Panc1 (cell line): ENCODE results near the gene FFAR3. TPM values are rescaled to one million over a fixed set of nuclear protein-coding genes. Genes with fewer than 3 reads are reported as not detected.
"Not testable (repeated sequence)": the region's sequence is repeated elsewhere in the genome, so short reads cannot be mapped to it uniquely, and the experiment has no call there.

Experiments used
- ATAC-seq: fragments of 200-7000 bp; cut with Tn5 transposase; 2 replicates; pipeline ENCODE4 v1.9.1; 2020; ENCODE audit warnings: mild to moderate bottlenecking, moderate library complexity
- BruUV-seq: library from RNA; stranded (reverse); fragments of 400-500 nt; replicated peaks from 2 replicates; lab custom pipeline; 2021; lab: Mats Ljungman, UMichigan
- CTCF ChIA-PET: fragments of 300-600 bp; sonication (Branson Sonifier 250); formaldehyde crosslinking; loops from one replicate; lab custom pipeline; 2022; ENCODE audit warnings: antibody characterized with exemption; lab: Charles Lee
- POLR2A ChIA-PET: fragments of 300-600 bp; sonication (Branson Sonifier 250); formaldehyde crosslinking; loops from one replicate; lab custom pipeline; 2022; ENCODE audit warnings: antibody characterized with exemption; lab: Charles Lee
- DNase-seq: peaks from one replicate; pipeline ENCODE4 v3.0.0-alpha.2; 2010; ENCODE audit warnings: low read depth, low spot score
- H3K27ac ChIP-seq: 2 replicates; pipeline ENCODE4 v1.5.1; 2011; ENCODE audit warnings: mild to moderate bottlenecking, low read length, inconsistent platforms
- H3K27me3 ChIP-seq: fragments of 200-500 bp; sonication (Bioruptor generic); 2 replicates; pipeline ENCODE4 v1.6.0; 2014; ENCODE audit warnings: low read length, inconsistent platforms; ENCODE audit not compliant: control insufficient read depth, insufficient read depth
- H3K36me3 ChIP-seq: fragments of 200-500 bp; sonication (Bioruptor generic); 2 replicates; pipeline ENCODE4 v1.5.1; 2014; ENCODE audit warnings: inconsistent platforms, mild to moderate bottlenecking, low read length, moderate library complexity; ENCODE audit not compliant: control insufficient read depth, insufficient read depth
- H3K4me1 ChIP-seq: 2 replicates; pipeline ENCODE4 v1.5.1; 2011; ENCODE audit warnings: inconsistent platforms, mild to moderate bottlenecking, low read length, moderate library complexity; ENCODE audit not compliant: control insufficient read depth, insufficient read depth
- H3K4me3 ChIP-seq, 2 experiments: 2 replicates each; pipeline ENCODE4 v1.5.1; 2011 to 2012; ENCODE audit warnings: low read depth in 2 of 2, low read length in 2 of 2, mild to moderate bottlenecking in 2 of 2, inconsistent platforms in 1 of 2, moderate library complexity in 1 of 2
- H3K9me3 ChIP-seq: fragments of 200-500 bp; sonication (Bioruptor generic); 2 replicates; pipeline ENCODE4 v1.5.1; 2014; ENCODE audit warnings: low read depth, mild to moderate bottlenecking, inconsistent platforms, low read length, moderate library complexity; ENCODE audit not compliant: control insufficient read depth, insufficient read depth
- POLR2AphosphoS5 ChIP-seq: IDR thresholded peaks from 2 replicates; pipeline ENCODE4 v1.6.1; 2012; ENCODE audit warnings: mild to moderate bottlenecking, low read depth, low read length, moderate library complexity
- SIN3A ChIP-seq: IDR thresholded peaks from 2 replicates; pipeline ENCODE4 v1.6.1; 2012; ENCODE audit warnings: low read depth, mild to moderate bottlenecking, low read length, moderate library complexity, borderline replicate concordance; ENCODE audit not compliant: insufficient read depth
- TCF7L2 ChIP-seq: IDR thresholded peaks from 2 replicates; pipeline ENCODE4 v1.6.1; 2011; ENCODE audit warnings: mild to moderate bottlenecking, low read depth, low read length, inconsistent platforms
- in situ Hi-C: cut with HindIII; loops from 2 replicates; pipeline ENCODE4 v1.10.0; 2016; ENCODE audit warnings: low sequenced_read_pairs, low pct_unique_long_range_greater_than_20kb
- intact Hi-C: fragments of 100-400 bp; cut with micrococcal nuclease; formaldehyde crosslinking; loops from one replicate; pipeline ENCODE4 v1.10.0; 2022; ENCODE audit not compliant: unreplicated experiment
- total RNA-seq: library from RNA; stranded (reverse); gene quantifications from one replicate; pipeline ENCODE4 v1.2.1, GENCODE V29; 2021; ENCODE audit not compliant: unreplicated experiment
- TF ChIP-seq, protein P1 (sequence below), 2 experiments: IDR thresholded peaks; 2 replicates each; pipeline ENCODE4 v1.6.1; 2011 to 2012; ENCODE audit warnings: low read depth in 2 of 2, control low read depth in 1 of 2, low read length in 1 of 2, mild to moderate bottlenecking in 1 of 2, moderate library complexity in 1 of 2; ENCODE audit not compliant: insufficient read depth in 1 of 2
- TF ChIP-seq, protein P2 (sequence below): fragments of 450-650 bp; IDR thresholded peaks from 2 replicates; pipeline ENCODE4 v1.5.1; 2017; ENCODE audit warnings: mild to moderate bottlenecking

Gene FFAR3
- total RNA-seq, 1 experiment from 2014 or later, result not detected

DNA sequence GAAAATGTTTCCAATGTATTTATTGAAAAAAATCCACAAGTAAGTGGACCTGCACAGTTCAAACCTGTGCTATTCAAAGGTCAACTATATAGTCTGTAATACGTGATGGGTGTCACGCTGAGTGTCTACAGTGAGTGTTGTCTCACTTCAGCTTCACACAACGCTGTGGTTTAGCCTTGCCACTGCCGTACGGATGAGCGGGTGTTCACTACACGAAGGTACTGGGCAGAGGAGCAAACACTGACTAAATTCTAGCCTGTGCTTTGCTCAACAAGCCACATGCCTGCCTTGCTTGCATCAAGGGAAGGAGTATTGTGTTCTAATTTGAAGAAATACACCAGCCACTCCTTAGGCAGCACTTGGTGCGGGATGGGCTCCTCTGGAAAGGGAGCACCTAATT is 3.4 kb upstream of the FFAR3 start:
- Histone ChIP-seq H3K4me1 (no peaks in the 10 kb centered on the region), H3K27me3 (0 out of 2 replicates have a peak, but pooled peaks cover 2% of the 10 kb centered on the region), H3K9me3 (no peaks in the 10 kb centered on the region), H3K36me3 (no peaks in the 10 kb centered on the region), H3K27ac (no peak overlapping the region), H3K4me3 (no peak overlapping the region)
- in situ Hi-C loops, result no loop called here
- intact Hi-C loops, result loop anchor here (10.0 kb wide), 1 partner anchor 140 kb away; the partner anchor contains the start of gene KRTDAP
- POLR2A ChIA-PET, result no interaction called here
- TF ChIP-seq TCF7L2 (no peak), SIN3A (no peak), POLR2AphosphoS5 (no peak)
- TF ChIP-seq, protein P1, sequence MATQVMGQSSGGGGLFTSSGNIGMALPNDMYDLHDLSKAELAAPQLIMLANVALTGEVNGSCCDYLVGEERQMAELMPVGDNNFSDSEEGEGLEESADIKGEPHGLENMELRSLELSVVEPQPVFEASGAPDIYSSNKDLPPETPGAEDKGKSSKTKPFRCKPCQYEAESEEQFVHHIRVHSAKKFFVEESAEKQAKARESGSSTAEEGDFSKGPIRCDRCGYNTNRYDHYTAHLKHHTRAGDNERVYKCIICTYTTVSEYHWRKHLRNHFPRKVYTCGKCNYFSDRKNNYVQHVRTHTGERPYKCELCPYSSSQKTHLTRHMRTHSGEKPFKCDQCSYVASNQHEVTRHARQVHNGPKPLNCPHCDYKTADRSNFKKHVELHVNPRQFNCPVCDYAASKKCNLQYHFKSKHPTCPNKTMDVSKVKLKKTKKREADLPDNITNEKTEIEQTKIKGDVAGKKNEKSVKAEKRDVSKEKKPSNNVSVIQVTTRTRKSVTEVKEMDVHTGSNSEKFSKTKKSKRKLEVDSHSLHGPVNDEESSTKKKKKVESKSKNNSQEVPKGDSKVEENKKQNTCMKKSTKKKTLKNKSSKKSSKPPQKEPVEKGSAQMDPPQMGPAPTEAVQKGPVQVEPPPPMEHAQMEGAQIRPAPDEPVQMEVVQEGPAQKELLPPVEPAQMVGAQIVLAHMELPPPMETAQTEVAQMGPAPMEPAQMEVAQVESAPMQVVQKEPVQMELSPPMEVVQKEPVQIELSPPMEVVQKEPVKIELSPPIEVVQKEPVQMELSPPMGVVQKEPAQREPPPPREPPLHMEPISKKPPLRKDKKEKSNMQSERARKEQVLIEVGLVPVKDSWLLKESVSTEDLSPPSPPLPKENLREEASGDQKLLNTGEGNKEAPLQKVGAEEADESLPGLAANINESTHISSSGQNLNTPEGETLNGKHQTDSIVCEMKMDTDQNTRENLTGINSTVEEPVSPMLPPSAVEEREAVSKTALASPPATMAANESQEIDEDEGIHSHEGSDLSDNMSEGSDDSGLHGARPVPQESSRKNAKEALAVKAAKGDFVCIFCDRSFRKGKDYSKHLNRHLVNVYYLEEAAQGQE (IDR thresholded peaks at IDR 0.05; ENCODE audit: insufficient read depth in 1 of 2, low read depth in 2 of 2, low read length in 1 of 2), result no peak
- TF ChIP-seq, protein P2, sequence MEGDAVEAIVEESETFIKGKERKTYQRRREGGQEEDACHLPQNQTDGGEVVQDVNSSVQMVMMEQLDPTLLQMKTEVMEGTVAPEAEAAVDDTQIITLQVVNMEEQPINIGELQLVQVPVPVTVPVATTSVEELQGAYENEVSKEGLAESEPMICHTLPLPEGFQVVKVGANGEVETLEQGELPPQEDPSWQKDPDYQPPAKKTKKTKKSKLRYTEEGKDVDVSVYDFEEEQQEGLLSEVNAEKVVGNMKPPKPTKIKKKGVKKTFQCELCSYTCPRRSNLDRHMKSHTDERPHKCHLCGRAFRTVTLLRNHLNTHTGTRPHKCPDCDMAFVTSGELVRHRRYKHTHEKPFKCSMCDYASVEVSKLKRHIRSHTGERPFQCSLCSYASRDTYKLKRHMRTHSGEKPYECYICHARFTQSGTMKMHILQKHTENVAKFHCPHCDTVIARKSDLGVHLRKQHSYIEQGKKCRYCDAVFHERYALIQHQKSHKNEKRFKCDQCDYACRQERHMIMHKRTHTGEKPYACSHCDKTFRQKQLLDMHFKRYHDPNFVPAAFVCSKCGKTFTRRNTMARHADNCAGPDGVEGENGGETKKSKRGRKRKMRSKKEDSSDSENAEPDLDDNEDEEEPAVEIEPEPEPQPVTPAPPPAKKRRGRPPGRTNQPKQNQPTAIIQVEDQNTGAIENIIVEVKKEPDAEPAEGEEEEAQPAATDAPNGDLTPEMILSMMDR, result no peak
- CTCF ChIA-PET, result interaction anchor here (0.5 to 0.6 kb wide), 4 partner anchors 99 to 288 kb away, joined by 3 to 8 read pairs (median 4); no protein-coding TSS in a partner anchor
- DNase-seq (no peak), ATAC-seq (no peak)
- BruUV-seq, result no TSS peak

DNA sequence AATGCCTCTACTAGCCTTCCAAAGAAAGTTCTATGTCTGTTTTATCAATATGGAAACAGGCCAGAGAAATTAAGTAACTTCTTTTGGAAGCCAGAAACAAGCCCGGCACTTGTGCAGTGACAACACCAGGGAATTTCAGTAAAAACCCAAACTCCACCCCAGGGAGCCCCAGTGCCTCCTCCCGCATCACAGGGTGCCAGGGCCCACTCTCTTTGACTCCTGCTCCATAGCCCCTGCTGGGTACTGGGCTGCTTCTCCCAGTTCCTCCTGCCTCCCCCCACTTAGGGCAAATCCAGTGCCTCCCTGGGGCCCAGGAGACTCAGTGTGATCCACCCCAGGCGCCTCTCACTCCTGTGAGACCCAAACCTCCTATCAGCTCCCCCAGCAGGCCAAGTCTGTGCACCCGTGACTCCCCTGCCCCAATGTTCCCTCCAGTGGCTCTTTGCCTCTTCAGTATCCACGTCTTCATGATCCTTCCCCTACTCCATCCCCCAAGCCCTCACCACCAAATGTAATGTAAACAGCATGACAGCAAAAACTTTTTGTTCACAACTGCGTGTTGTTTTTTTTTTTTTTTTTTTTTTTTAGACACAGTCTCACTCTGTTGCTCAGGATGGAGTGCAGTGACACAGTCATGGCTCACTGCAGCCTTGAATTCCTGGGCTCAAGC is 2.3 kb upstream of the FFAR3 start:
- in situ Hi-C loops, result no loop called here
- BruUV-seq, result no TSS peak
- intact Hi-C loops, result loop anchor here (10.0 kb wide), 1 partner anchor 139 kb away; the partner anchor contains the start of gene KRTDAP
- no peaks in the 10 kb centered on the region for H3K4me1 ChIP-seq
- 0 out of 2 replicates have a peak, but pooled peaks cover 2% of the 10 kb centered on the region for H3K27me3 ChIP-seq
- TF ChIP-seq POLR2AphosphoS5, result no peak
- no peak overlapping the region for H3K27ac ChIP-seq
- no peak for ATAC-seq
- no peaks in the 10 kb centered on the region for H3K9me3 ChIP-seq
- ChIA-PET CTCF (interaction anchor here (0.7 kb wide), 1 partner anchor 9 kb away, joined by 10 read pairs; no protein-coding TSS in a partner anchor), POLR2A (no interaction called here)
- DNase-seq, result no peak
- no peak overlapping the region for H3K4me3 ChIP-seq
- no peaks in the 10 kb centered on the region for H3K36me3 ChIP-seq

DNA sequence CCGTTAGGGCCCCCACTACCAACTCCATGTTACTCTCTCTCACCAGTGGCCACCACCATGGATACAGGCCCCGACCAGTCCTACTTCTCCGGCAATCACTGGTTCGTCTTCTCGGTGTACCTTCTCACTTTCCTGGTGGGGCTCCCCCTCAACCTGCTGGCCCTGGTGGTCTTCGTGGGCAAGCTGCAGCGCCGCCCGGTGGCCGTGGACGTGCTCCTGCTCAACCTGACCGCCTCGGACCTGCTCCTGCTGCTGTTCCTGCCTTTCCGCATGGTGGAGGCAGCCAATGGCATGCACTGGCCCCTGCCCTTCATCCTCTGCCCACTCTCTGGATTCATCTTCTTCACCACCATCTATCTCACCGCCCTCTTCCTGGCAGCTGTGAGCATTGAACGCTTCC is 574 bp downstream of the FFAR3 start:
- ATAC-seq, H3K4me3 ChIP-seq, BruUV-seq, H3K9me3 ChIP-seq, DNase-seq, in situ Hi-C loops, H3K27ac ChIP-seq, H3K4me1 ChIP-seq, H3K36me3 ChIP-seq, H3K27me3 ChIP-seq, POLR2A ChIA-PET, CTCF ChIA-PET: not testable (repeated sequence)
- intact Hi-C loops, result loop anchor here (10.0 kb wide), 1 partner anchor 136 kb away; the partner anchor contains the start of gene KRTDAP

DNA sequence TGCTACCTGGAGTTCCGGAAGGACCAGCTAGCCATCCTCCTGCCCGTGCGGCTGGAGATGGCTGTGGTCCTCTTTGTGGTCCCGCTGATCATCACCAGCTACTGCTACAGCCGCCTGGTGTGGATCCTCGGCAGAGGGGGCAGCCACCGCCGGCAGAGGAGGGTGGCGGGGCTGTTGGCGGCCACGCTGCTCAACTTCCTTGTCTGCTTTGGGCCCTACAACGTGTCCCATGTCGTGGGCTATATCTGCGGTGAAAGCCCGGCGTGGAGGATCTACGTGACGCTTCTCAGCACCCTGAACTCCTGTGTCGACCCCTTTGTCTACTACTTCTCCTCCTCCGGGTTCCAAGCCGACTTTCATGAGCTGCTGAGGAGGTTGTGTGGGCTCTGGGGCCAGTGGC is 1.1 kb downstream of the FFAR3 start:
- intact Hi-C loops, result loop anchor here (10.0 kb wide), 1 partner anchor 135 kb away; the partner anchor contains the start of gene KRTDAP

DNA sequence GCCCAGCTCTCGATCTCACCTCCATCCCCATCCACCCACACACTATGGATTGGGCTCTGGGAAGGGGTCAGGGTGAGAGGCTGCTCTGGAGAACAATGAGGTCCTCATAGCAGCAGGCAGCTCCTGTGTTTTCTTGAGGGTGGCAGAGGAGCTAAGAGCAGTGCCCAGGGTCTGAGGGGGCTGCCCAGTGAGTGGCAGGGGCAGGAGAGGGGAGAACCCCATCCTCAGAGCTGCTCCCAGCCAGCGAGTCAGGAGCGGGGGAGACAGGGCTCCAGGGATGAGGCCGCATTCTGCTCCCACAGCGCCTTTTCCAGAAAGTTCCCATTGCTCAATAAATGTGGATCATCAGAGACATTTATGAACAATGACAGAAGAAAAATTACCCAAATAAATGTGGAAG is 1.8 kb downstream of the FFAR3 start:
- H3K4me1 ChIP-seq, CTCF ChIA-PET, H3K27me3 ChIP-seq, H3K4me3 ChIP-seq, H3K36me3 ChIP-seq, H3K27ac ChIP-seq, ATAC-seq, H3K9me3 ChIP-seq, intact Hi-C loops, POLR2A ChIA-PET, in situ Hi-C loops, DNase-seq, BruUV-seq: not testable (repeated sequence)

More for the DNA sequence above, 1.1 kb downstream of the FFAR3 start:
- H3K27ac ChIP-seq, BruUV-seq, CTCF ChIA-PET, H3K9me3 ChIP-seq, H3K4me3 ChIP-seq, H3K36me3 ChIP-seq, POLR2A ChIA-PET, H3K4me1 ChIP-seq, in situ Hi-C loops, DNase-seq, ATAC-seq, H3K27me3 ChIP-seq: not testable (repeated sequence)
